Adrenal gland (tissue), 12 donors: Measurements from ENCODE around the gene HLA-B. TPM values are rescaled to one million over a fixed set of nuclear protein-coding genes. Genes with fewer than 3 reads are reported as not detected.
A peak's percentile ranks its signal among the peaks of the same experiment; 100 is the strongest.

Experiments
- DNase-seq, 7 donors: peaks; one replicate each; pipeline ENCODE4 v3.0.0-alpha.2; 2019 to 2020
- H3K27ac ChIP-seq, 5 donors: fragments of 200-600 bp; sonication (generic) in 4 of 5; 1 replicate in 3 of 5; 2 replicates in 2 of 5; pipeline versions ENCODE4 v1.5.1 to v1.8.0; 2016 to 2020; ENCODE audit warnings: mild to moderate bottlenecking in 1 of 5
- H3K27me3 ChIP-seq: fragments of 200-600 bp; 2 replicates; pipeline ENCODE4 v1.8.0; 2021
- H3K36me3 ChIP-seq, 2 donors: fragments of 200-600 bp; replicated peaks in 1 of 2; 1 replicate in 1 of 2; 2 replicates in 1 of 2; pipeline versions ENCODE4 v1.5.1 to v1.8.0; 2018 to 2022
- H3K4me1 ChIP-seq, 2 donors: fragments of 200-600 bp; replicated peaks in 1 of 2; 1 replicate in 1 of 2; 2 replicates in 1 of 2; pipeline versions ENCODE4 v1.5.1 to v1.8.0; 2018 to 2021
- H3K4me3 ChIP-seq, 4 donors: fragments of 200-600 bp; sonication (generic) in 3 of 4; one replicate each; pipeline ENCODE4 v1.5.1; 2016 to 2018
- H3K9me3 ChIP-seq, 3 donors: fragments of 200-600 bp; sonication (generic) in 1 of 3; replicated peaks in 1 of 3; 1 replicate in 2 of 3; 2 replicates in 1 of 3; pipeline versions ENCODE4 v1.5.1 to v1.8.0; 2016 to 2021
- POLR2A ChIP-seq, 2 donors: fragments of 450-650 bp; IDR thresholded peaks; one replicate each; pipeline ENCODE4 v1.6.1; 2017; ENCODE audit warnings: antibody characterized with exemption in 2 of 2, mild to moderate bottlenecking in 2 of 2, moderate library complexity in 1 of 2
- WGBS, 4 donors: extraction: QIAGEN DNeasy Blood & Tissue Kit in 2 of 4; methylation state at CpG; one replicate each; pipeline versions ENCODE4 v1.1.5 to v1.1.7; 2013 to 2017; 5-methylcytosine and 5-hydroxymethylcytosine counted together
- intact Hi-C, 2 donors: fragments of 100-400 bp; cut with DNase I; formaldehyde crosslinking; loops; one replicate each; pipeline versions ENCODE4 v1.14.1 to v1.15.0; 2022 to 2023
- polyA plus RNA-seq, 3 donors: library from polyadenylated mRNA; stranded (reverse); fragments of 200-250 nt in 2 of 3; fragments of 350-450 nt in 1 of 3; fragmentation: Illumina TruSeq in 1 of 3; extraction: RNeasy Lipid Tissue Mini Kit (QIAGEN cat#74804) in 1 of 3; gene quantifications; one replicate each; pipeline ENCODE4 v1.2.3, GENCODE V29; 2013 to 2014
- total RNA-seq, 9 donors: library from RNA; depleted of rRNA in 4 of 9; stranded (reverse); fragments of >200 nt in 4 of 9; fragments of 120-200 nt in 1 of 9; fragmentation: NEBNext Ultra II Directional in 1 of 9; extraction: Animal tissue kit (Norgen Biotek cat#: 25700) in 1 of 9; gene quantifications; one replicate each; pipeline versions ENCODE4 v1.1.0 to v1.2.4, GENCODE V29; 2013 to 2023
- TF ChIP-seq, protein P1 (sequence below), 6 experiments: fragments of 450-650 bp in 4 of 6; fragments of 200-600 bp in 2 of 6; sonication (generic) in 1 of 6; IDR thresholded peaks; 1 replicate in 5 of 6; 2 replicates in 1 of 6; pipeline versions ENCODE4 v1.5.1 to v1.8.0; 2016 to 2021; ENCODE audit warnings: antibody characterized with exemption in 6 of 6, mild to moderate bottlenecking in 2 of 6, moderate library complexity in 1 of 6
- donor health status: healthy with polysubstance abuse.
- donor health status: Bipolar disorder and iron deficiency.
- donor health status: DM: yes; HTN: yes; CAD: no.
- donor health status: DM: no; HTN: no; CAD: no.
- donor health status: DM: no; HTN: no; CAD: no.
- donor health status: DM: yes; HTN: yes; CAD: no.

HLA-B gene
- total and polyA plus RNA-seq, 12 donors: 248 to 3,150 (median 1,251) TPM

- peaks cover 23 to 39% of the 10 kb centered on the region in 2 donors for H3K4me1 ChIP-seq
- intact Hi-C loops: no loop called here
Measured at GRCh38 chr6:31400467-31401289, 43.7 kb upstream of the HLA-B start.

GRCh38 chr6:31399589-31400466, 42.8 kb upstream of the HLA-B start:
- no peaks in the 10 kb centered on the region for H3K36me3 ChIP-seq
- peak; percentile 87 to 95 (median 94) for DNase-seq
- no peaks in the 10 kb centered on the region for H3K27me3 ChIP-seq
- TF ChIP-seq, protein P1, sequence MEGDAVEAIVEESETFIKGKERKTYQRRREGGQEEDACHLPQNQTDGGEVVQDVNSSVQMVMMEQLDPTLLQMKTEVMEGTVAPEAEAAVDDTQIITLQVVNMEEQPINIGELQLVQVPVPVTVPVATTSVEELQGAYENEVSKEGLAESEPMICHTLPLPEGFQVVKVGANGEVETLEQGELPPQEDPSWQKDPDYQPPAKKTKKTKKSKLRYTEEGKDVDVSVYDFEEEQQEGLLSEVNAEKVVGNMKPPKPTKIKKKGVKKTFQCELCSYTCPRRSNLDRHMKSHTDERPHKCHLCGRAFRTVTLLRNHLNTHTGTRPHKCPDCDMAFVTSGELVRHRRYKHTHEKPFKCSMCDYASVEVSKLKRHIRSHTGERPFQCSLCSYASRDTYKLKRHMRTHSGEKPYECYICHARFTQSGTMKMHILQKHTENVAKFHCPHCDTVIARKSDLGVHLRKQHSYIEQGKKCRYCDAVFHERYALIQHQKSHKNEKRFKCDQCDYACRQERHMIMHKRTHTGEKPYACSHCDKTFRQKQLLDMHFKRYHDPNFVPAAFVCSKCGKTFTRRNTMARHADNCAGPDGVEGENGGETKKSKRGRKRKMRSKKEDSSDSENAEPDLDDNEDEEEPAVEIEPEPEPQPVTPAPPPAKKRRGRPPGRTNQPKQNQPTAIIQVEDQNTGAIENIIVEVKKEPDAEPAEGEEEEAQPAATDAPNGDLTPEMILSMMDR (IDR thresholded peaks at IDR 0.05): peak; percentile 73 to 98 (median 92)
- TF ChIP-seq POLR2A (IDR thresholded peaks at IDR 0.05): peak in 1 of 2 donors; percentile 74
- peak overlapping the region; percentile 89 to 98 (median 97) for H3K27ac ChIP-seq
- intact Hi-C loops: loop anchor here in 1 of 2 donors (5.0 kb wide), 1 partner anchor 42 kb away; no protein-coding TSS in a partner anchor
- peak overlapping the region; percentile 21 to 83 (median 58) for H3K4me3 ChIP-seq
- 0% methylated on average over 35 to 57 of the region's 57 CpGs for WGBS, 4 donors
- peaks cover 23 to 36% of the 10 kb centered on the region in 2 donors for H3K4me1 ChIP-seq
- H3K9me3 ChIP-seq: no peaks in the 10 kb centered on the region

More at GRCh38 chr6:31400467-31401289, 43.7 kb upstream of the HLA-B start:
- no peaks in the 10 kb centered on the region for H3K36me3 ChIP-seq
- peak overlapping the region; percentile 89 to 98 (median 97) for H3K27ac ChIP-seq
- H3K9me3 ChIP-seq: no peaks in the 10 kb centered on the region
- H3K4me3 ChIP-seq: peak overlapping the region; percentile 21 to 83 (median 58)
- peak in 1 of 2 donors; percentile 56 for TF ChIP-seq POLR2A (IDR thresholded peaks at IDR 0.05)
- TF ChIP-seq, protein P1 (IDR thresholded peaks at IDR 0.05): no peak
- peak; percentile 71 to 90 (median 84) for DNase-seq
- 2 to 4% (median 2%) methylated on average over 28 to 30 of the region's 30 CpGs for WGBS, 4 donors
- H3K27me3 ChIP-seq: no peaks in the 10 kb centered on the region

DNA sequence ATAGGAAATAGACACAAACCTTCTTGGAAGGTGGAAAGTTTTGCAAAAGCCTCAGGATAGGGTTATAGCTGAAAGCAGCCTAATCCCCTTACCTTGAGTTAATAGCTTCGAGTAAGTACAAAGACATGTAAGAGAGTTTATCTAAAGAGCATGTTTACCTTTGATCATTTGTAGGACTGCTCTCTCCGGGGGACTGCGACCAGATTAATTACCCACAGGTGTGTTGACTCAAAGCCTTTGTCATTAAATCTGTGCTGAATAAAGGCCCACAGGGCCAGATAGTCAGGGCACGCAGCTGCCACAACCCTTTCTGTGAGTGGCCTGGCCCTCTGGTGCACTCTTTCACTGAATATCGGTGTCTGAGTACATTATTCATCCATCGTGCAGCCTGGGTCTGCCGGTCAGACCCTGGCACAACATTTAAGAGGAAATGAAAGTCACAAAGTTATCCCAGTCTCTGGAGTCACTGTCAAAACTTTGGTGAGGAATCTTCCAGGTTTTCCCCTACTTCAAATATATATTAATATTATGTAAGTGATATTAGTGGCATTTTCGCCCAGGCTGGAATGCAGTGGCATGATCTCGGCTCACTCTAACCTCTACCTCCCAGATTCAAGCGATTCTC, 41.0 kb upstream of the HLA-B start:
- no peaks in the 10 kb centered on the region for H3K36me3 ChIP-seq
- no peaks in the 10 kb centered on the region for H3K9me3 ChIP-seq
- H3K27me3 ChIP-seq: no peaks in the 10 kb centered on the region
- DNase-seq: no peak
- peaks cover 15 to 24% of the 10 kb centered on the region in 2 donors for H3K4me1 ChIP-seq
- TF ChIP-seq, protein P1 (IDR thresholded peaks at IDR 0.05): no peak
- no peak for TF ChIP-seq POLR2A (IDR thresholded peaks at IDR 0.05)
- 80 to 84% (median 83%) methylated on average over 10 of the region's 10 CpGs for WGBS, 4 donors
- H3K4me3 ChIP-seq: no peak overlapping the region
- intact Hi-C loops: loop anchor here in 1 of 2 donors (5.0 kb wide), 1 partner anchor 44 kb away; no protein-coding TSS in a partner anchor
- no peak overlapping the region for H3K27ac ChIP-seq
